Upper lobe of right lung (tissue), 1 donor: ENCODE results near the gene GALNT9. TPM values are rescaled to one million over a fixed set of nuclear protein-coding genes. Genes with fewer than 3 reads are reported as not detected.
A peak's percentile ranks its signal among the peaks of the same experiment; 100 is the strongest.

Experiments
- ATAC-seq: fragments of 200-7000 bp; cut with Tn5 transposase; one replicate; pipeline ENCODE4 v1.9.1; 2020; ENCODE audit warnings: mild to moderate bottlenecking, moderate library complexity
- DNase-seq: peaks from one replicate; pipeline ENCODE4 v3.0.0-alpha.2; 2020
- H3K27ac ChIP-seq: fragments of 200-600 bp; one replicate; pipeline ENCODE4 v1.8.0; 2022
- H3K27me3 ChIP-seq: fragments of 200-600 bp; one replicate; pipeline ENCODE4 v1.8.0; 2022; ENCODE audit warnings: mild to moderate bottlenecking
- H3K36me3 ChIP-seq: fragments of 200-600 bp; one replicate; pipeline ENCODE4 v1.8.0; 2022
- H3K4me1 ChIP-seq: fragments of 200-600 bp; one replicate; pipeline ENCODE4 v1.8.0; 2022
- H3K4me3 ChIP-seq: fragments of 200-600 bp; one replicate; pipeline ENCODE4 v1.8.0; 2022; ENCODE audit warnings: mild to moderate bottlenecking
- H3K9me3 ChIP-seq: fragments of 200-600 bp; one replicate; pipeline ENCODE4 v1.8.0; 2022
- intact Hi-C: fragments of 100-400 bp; cut with DNase I; formaldehyde crosslinking; loops from one replicate; pipeline ENCODE4 v1.11.0; 2022
- total RNA-seq: library from RNA; stranded (reverse); fragmentation: NEBNext Ultra II Directional; extraction: Animal tissue kit (Norgen Biotek cat#: 25700); gene quantifications from one replicate; pipeline ENCODE4 v1.2.1, GENCODE V29; 2021
- TF ChIP-seq, protein P1 (sequence below): fragments of 200-600 bp; IDR thresholded peaks from one replicate; pipeline ENCODE4 v1.8.0; 2022; ENCODE audit warnings: antibody characterized with exemption
- donor health status: DM: no; HTN: yes; CAD: no; lungs with severe emphysema.

The GALNT9 gene
- total RNA-seq, 1 donor from 2014 or later: 1.6 TPM

DNA sequence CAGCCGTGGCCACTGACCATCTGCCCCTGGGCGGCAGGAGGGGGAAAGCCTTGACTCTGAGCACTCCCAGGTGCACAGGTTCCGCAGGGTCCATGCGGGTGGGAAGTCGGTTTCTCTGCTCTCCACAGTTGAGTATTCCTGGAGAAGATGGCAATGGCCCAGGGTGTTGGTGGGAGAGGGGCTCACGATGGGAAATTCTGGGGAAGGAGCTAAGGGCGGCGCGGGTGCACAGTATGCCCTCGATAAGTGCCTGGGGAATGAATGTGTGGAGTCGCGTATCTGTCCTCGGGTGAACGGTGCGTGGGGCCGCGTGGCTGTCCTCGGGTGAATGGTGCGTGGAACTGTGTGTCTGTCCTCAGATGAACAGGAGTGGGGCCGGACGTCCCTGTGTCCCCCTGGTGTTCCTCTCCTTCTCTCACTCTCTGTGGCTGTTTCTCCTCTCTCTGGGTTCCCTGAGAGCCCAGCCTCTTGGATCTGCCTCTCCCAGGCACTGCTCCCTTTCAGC lies 147.1 kb downstream of the GALNT9 start:
- H3K27me3 ChIP-seq: peaks cover 2% of the 10 kb centered on the region
- intact Hi-C loops: no loop called here
- no peaks in the 10 kb centered on the region for H3K36me3 ChIP-seq
- H3K4me3 ChIP-seq: no peak overlapping the region
- H3K27ac ChIP-seq: no peak overlapping the region
- TF ChIP-seq, protein P1, sequence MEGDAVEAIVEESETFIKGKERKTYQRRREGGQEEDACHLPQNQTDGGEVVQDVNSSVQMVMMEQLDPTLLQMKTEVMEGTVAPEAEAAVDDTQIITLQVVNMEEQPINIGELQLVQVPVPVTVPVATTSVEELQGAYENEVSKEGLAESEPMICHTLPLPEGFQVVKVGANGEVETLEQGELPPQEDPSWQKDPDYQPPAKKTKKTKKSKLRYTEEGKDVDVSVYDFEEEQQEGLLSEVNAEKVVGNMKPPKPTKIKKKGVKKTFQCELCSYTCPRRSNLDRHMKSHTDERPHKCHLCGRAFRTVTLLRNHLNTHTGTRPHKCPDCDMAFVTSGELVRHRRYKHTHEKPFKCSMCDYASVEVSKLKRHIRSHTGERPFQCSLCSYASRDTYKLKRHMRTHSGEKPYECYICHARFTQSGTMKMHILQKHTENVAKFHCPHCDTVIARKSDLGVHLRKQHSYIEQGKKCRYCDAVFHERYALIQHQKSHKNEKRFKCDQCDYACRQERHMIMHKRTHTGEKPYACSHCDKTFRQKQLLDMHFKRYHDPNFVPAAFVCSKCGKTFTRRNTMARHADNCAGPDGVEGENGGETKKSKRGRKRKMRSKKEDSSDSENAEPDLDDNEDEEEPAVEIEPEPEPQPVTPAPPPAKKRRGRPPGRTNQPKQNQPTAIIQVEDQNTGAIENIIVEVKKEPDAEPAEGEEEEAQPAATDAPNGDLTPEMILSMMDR: no peak
- no peak for ATAC-seq
- H3K9me3 ChIP-seq: no peaks in the 10 kb centered on the region
- no peaks in the 10 kb centered on the region for H3K4me1 ChIP-seq
- no peak for DNase-seq

DNA sequence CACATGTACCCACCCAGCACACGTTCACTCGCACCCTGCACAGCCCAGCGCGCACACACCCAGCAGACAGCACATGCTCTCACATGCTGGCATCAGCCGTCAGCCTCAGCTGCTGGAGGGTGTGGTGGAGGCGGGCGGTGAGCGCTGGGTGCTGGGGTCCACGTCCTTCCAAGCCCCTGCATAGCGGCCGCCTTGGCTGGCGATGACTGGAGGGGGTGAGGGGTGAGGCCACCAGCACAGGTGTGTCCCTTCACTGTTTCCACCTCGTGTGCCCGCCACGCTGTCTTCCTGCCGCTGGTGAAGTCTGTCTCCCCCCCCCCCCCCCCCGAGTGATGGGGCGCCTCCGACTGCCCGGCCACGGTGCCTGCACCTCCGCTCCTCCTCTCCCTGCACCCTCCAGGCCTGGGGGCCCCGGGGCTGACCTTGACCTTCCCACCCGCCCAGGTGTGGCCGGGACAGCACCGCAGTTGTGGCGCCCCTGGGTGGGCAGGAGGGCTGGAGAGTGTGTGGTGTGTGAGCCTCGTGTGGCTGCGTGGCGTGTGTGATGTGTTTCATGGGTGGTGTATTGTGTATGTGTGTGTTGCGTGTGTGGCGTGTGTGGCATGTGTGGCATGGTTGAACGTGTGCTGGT lies 147.7 kb downstream of the GALNT9 start:
- DNase-seq (no peak), ATAC-seq (peak; percentile 13)
- Histone ChIP-seq H3K27me3 (peaks cover 8% of the 10 kb centered on the region), H3K27ac (no peak overlapping the region), H3K4me1 (no peaks in the 10 kb centered on the region), H3K36me3 (no peaks in the 10 kb centered on the region), H3K4me3 (no peak overlapping the region), H3K9me3 (no peaks in the 10 kb centered on the region)
- intact Hi-C loops: no loop called here
- TF ChIP-seq, protein P1: no peak

DNA sequence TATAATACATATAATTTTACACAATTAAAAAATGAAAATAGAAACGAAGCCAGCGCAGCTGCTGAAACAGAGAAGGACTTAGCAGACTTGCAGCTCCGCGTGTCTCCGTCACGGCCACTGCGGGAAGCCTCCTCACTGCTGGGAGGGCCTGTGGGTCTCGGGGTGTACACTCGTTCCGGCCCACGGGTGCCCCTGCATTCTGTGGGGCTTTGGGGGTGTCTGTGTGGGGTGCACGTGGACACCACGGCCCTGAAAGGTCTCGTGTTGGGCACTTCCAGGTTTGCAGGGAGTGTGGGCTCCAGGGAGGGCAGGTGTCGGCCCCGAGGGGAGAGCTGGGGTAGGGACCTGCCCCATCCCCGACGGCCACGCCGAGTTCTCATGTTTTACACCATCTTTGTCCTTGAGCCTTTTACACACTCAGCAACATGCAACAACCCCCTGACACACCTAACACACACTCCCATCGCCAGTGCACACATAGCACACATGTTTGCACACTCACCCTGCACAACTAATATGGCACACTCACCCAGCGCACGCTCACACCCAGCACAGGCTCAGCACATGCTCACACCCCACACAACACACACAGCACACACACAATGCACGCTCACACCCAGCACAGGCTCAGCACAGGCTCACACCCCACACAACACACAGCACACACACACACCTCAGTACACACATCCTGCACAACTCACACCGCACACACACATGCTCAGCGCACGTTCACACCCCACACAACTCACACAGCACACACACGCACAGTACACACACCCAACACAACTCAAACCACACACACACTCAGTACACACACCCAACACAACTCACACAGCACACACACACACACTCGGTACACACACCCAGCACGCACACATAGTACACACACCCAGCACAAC lies 148.5 kb downstream of the GALNT9 start:
- Histone ChIP-seq H3K36me3 (no peaks in the 10 kb centered on the region), H3K27me3 (peaks cover 16% of the 10 kb centered on the region), H3K4me1 (no peaks in the 10 kb centered on the region), H3K27ac (no peak overlapping the region), H3K9me3 (no peaks in the 10 kb centered on the region), H3K4me3 (no peak overlapping the region)
- no peak for DNase-seq
- TF ChIP-seq, protein P1: no peak
- ATAC-seq: peak; percentile 5
- intact Hi-C loops: no loop called here

DNA sequence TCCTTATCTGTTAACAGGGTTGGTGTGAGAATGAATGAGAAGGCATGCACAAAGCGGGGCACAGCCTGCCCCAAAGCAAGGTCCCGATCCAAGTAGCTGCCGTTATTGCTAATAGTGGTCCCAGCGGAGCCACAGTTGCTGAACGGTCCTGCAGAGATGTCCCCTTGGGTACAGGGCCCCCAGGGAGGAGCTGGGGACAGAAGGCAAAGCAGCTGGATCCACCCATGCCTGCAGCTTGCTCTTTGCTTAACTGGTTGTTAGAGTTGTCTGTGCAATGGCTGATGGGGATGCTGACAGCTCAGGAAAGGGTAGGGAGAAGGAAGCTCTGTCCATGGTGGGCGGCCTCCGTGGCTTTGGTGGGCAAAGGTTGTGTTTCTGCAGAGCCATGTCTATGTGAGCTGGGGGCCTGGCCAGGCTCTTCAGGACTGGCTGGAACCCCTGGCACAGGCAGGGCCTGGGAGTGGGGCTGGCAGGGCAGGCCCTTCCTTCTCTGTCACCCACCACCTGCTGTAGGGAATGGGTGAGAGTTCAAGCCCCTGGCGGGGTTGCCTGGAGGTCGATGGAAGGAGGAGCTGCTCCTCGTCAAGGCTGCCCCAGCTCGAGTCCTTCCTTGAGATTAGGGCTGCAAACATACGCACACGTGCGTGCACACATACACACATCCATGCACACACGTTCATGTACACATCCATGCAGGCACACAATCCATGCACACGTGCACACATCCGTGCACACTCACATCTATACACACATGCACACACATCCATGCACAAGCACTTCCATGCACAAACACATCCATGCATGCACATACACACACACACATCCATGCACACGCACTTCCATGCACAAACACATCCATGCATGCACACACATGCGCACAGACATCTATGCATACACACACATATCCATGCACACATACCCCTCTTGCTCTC lies 149.7 kb downstream of the GALNT9 start:
- Histone ChIP-seq H3K36me3 (no peaks in the 10 kb centered on the region), H3K9me3 (no peaks in the 10 kb centered on the region), H3K27me3 (peaks cover 25% of the 10 kb centered on the region), H3K27ac (no peak overlapping the region), H3K4me1 (no peaks in the 10 kb centered on the region), H3K4me3 (no peak overlapping the region)
- TF ChIP-seq, protein P1: no peak
- DNase-seq (no peak), ATAC-seq (no peak)
- intact Hi-C loops: no loop called here

DNA sequence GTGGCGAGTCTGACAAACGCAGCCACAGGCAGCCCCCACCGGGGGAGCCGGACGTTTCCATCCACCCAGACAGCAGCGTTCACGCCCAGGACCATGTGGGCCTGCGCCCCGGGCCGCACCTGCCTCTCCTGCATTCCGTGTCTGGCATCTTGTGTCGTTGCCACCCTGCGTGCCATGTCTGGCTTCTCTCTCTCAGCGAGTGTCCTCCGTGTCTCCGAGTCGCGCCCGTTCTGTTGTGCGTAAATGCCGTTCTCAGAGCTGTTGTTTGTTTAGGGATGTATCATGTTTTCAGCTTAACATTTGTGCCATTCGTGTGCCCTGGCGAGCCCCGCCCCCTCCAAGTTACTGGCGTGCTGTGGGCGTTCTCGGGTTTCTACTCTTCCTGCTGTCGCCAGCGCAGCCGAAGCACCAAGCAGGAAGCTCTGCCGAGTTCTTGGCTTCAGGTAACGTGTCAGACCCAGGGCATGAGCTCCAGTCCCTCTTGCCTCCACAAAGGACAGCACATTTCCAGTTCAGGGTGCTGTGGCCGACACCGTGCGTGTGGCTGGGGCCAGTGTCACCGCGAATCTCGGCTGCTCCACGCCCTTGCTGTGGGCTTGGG lies 150.5 kb downstream of the GALNT9 start:
- intact Hi-C loops: no loop called here
- no peaks in the 10 kb centered on the region for H3K4me1 ChIP-seq
- TF ChIP-seq, protein P1: no peak
- H3K9me3 ChIP-seq: no peaks in the 10 kb centered on the region
- ATAC-seq (no peak), DNase-seq (no peak)
- H3K27ac ChIP-seq: no peak overlapping the region
- peaks cover 31% of the 10 kb centered on the region for H3K27me3 ChIP-seq
- no peak overlapping the region for H3K4me3 ChIP-seq
- H3K36me3 ChIP-seq: no peaks in the 10 kb centered on the region
